NB4 (cell line): ENCODE data around the gene TSSK2.

Experiments
- CTCF ChIP-seq: IDR thresholded peaks from one replicate; pipeline ENCODE4 v1.5.1; 2012; ENCODE audit warnings: low read depth, low read length
- MAX ChIP-seq: IDR thresholded peaks from 2 replicates; pipeline ENCODE4 v1.6.1; 2011; ENCODE audit warnings: low read depth, low read length
- POLR2A ChIP-seq: IDR thresholded peaks from 2 replicates; pipeline ENCODE4 v1.6.1; 2011; ENCODE audit warnings: mild to moderate bottlenecking; ENCODE audit not compliant: insufficient read length; ENCODE audit errors: extremely low read depth

GRCh38 chr22:19117111-19117512 lies 14.0 kb upstream of the TSSK2 start:
- TF ChIP-seq POLR2A (no peak), CTCF (no peak), MAX (no peak)
